RCC 7860 (cell line): ENCODE results near the gene QARS1.

Experiments used
- DNase-seq: peaks from one replicate; pipeline ENCODE4 v3.0.0-alpha.2; 2015; ENCODE audit warnings: low spot score
- FAIRE-seq: peaks from 2 replicates; lab custom pipeline; 2012; peaks lifted over from hg19 to GRCh38; lab: Jason Lieb, UNC

QARS1 gene

GRCh38 chr3:49104427-49105291 lies at the start of gene QARS1:
Gene QARS1 (minus strand): TSS chr3:49104757. CDS start chr3:49104733, 24 bp downstream.
- peak; percentile 73 for DNase-seq
- FAIRE-seq = peak; percentile 84

- no peak for FAIRE-seq
- DNase-seq = no peak
These were observed 48.9 kb upstream of the QARS1 start for GRCh38 chr3:49153349-49153912.

GRCh38 chr3:49151610-49152009 lies 47.1 kb upstream of the QARS1 start:
- no peak for DNase-seq
- FAIRE-seq = no peak

GRCh38 chr3:49148159-49148558 lies 43.6 kb upstream of the QARS1 start:
- FAIRE-seq (no peak), DNase-seq (no peak)

GRCh38 chr3:49140080-49140479 lies 35.5 kb upstream of the QARS1 start:
- FAIRE-seq = no peak

GRCh38 chr3:49135499-49135898 lies 30.9 kb upstream of the QARS1 start:
- FAIRE-seq = no peak

More at GRCh38 chr3:49140080-49140479, 35.5 kb upstream of the QARS1 start:
- DNase-seq = no peak

GRCh38 chr3:49134471-49135265 lies 30.1 kb upstream of the QARS1 start:
- FAIRE-seq (no peak), DNase-seq (no peak)

More at GRCh38 chr3:49135499-49135898, 30.9 kb upstream of the QARS1 start:
- no peak for DNase-seq

GRCh38 chr3:49133226-49133951 lies 28.8 kb upstream of the QARS1 start:
- peak; percentile 72 for DNase-seq
- no peak for FAIRE-seq

GRCh38 chr3:49132437-49133225 lies 28.1 kb upstream of the QARS1 start, which contains the start of gene LAMB2:
Gene LAMB2 (minus strand): TSS chr3:49133050. CDS start chr3:49132867, 183 bp downstream.
- no peak for FAIRE-seq

GRCh38 chr3:49132073-49132436 lies 27.5 kb upstream of the QARS1 start:
- FAIRE-seq = no peak
- no peak for DNase-seq

More at GRCh38 chr3:49132437-49133225, 28.1 kb upstream of the QARS1 start, which contains the start of gene LAMB2:
- DNase-seq = peak; percentile 52

- DNase-seq = no peak
- FAIRE-seq = no peak
These were observed 27.0 kb upstream of the QARS1 start for GRCh38 chr3:49131576-49131975.

- DNase-seq = no peak
- FAIRE-seq = no peak
These were observed 26.5 kb upstream of the QARS1 start for GRCh38 chr3:49131040-49131439.

GRCh38 chr3:49124991-49125670 lies 20.6 kb upstream of the QARS1 start:
- DNase-seq (no peak), FAIRE-seq (no peak)

GRCh38 chr3:49124203-49124602 lies 19.6 kb upstream of the QARS1 start:
- FAIRE-seq = no peak
- no peak for DNase-seq

GRCh38 chr3:49123687-49124086 lies 19.1 kb upstream of the QARS1 start:
- no peak for FAIRE-seq
- no peak for DNase-seq

- FAIRE-seq = no peak
- DNase-seq = no peak
These were observed 18.5 kb upstream of the QARS1 start for GRCh38 chr3:49122886-49123545.

GRCh38 chr3:49122451-49122850 lies 17.9 kb upstream of the QARS1 start:
- no peak for FAIRE-seq
- no peak for DNase-seq

GRCh38 chr3:49122022-49122421 lies 17.5 kb upstream of the QARS1 start:
- FAIRE-seq (no peak), DNase-seq (no peak)
